Measurements from ENCODE around the gene DENND5A.

DNA sequence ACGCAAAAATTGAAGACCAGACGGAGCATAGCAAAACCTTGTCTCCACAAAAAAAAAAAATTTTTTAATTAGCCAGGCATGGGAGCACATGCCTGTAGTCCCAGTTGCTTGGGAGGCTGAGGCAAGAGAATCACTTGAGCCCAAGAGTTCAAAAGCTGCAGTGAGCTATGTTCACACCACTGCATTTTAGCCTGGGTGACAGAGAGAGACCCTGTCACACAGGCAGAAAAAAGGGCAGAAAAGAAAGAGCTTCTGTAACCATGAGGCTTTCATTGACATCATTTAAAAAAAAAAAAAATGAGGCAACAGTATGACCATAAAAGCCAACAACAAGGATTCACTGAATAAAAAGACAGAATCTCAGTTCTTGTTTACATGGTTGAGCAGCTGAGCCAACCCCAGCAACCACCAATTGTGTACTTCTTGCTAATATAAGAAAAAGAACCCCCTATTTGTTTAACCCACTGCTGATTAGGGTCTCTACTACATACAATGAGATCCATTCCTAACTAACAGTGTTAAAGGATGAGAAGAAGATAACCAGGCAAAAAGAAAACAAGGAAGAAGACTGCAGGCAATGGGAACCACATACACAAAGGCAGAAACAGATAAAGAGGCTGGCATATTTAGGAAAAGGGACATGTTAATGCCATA lies 87.6 kb downstream of the DENND5A start:
- TF ChIP-seq, protein P1, sequence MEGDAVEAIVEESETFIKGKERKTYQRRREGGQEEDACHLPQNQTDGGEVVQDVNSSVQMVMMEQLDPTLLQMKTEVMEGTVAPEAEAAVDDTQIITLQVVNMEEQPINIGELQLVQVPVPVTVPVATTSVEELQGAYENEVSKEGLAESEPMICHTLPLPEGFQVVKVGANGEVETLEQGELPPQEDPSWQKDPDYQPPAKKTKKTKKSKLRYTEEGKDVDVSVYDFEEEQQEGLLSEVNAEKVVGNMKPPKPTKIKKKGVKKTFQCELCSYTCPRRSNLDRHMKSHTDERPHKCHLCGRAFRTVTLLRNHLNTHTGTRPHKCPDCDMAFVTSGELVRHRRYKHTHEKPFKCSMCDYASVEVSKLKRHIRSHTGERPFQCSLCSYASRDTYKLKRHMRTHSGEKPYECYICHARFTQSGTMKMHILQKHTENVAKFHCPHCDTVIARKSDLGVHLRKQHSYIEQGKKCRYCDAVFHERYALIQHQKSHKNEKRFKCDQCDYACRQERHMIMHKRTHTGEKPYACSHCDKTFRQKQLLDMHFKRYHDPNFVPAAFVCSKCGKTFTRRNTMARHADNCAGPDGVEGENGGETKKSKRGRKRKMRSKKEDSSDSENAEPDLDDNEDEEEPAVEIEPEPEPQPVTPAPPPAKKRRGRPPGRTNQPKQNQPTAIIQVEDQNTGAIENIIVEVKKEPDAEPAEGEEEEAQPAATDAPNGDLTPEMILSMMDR (IDR thresholded peaks at IDR 0.05 in 2 of 3, conservative IDR thresholded peaks at IDR 0.05 in 1 of 3; ENCODE audit: insufficient read depth in 2 of 3, low read depth in 1 of 3, low read length in 3 of 3) = no peak
- TF ChIP-seq NRF1 (conservative IDR thresholded peaks at IDR 0.05 in 1 of 2, IDR thresholded peaks at IDR 0.05 in 1 of 2) (no peak), MXI1 (IDR thresholded peaks at IDR 0.05; ENCODE audit: low read depth, low read length) (no peak), ESRRA (IDR thresholded peaks at IDR 0.05; ENCODE audit: borderline replicate concordance, low read depth) (no peak), BHLHE40 (IDR thresholded peaks at IDR 0.05; ENCODE audit: low read length) (no peak), CEBPZ (IDR thresholded peaks at IDR 0.05; ENCODE audit: borderline replicate concordance, low read depth, low read length) (no peak), HSF4 (CRISPR knock-in tag; IDR thresholded peaks at IDR 0.05; ENCODE audit: borderline replicate concordance) (no peak), SMAD3 (CRISPR knock-in tag; conservative IDR thresholded peaks at IDR 0.05) (no peak), POLR2A (conservative IDR thresholded peaks at IDR 0.05) (no peak), XRCC3 (IDR thresholded peaks at IDR 0.05) (no peak), POLR2AphosphoS5 (IDR thresholded peaks at IDR 0.05; ENCODE audit: control insufficient read depth, insufficient read depth, low read depth, low read length) (no peak), SMAD1 (IDR thresholded peaks at IDR 0.05; ENCODE audit: low read depth, low read length, partially characterized antibody) (no peak), ZFP1 (CRISPR knock-in tag; IDR thresholded peaks at IDR 0.05) (no peak)
